Kidney (tissue), 14 donors: Measurements from ENCODE around the gene GALK2. TPM values are rescaled to one million over a fixed set of nuclear protein-coding genes. Genes with fewer than 3 reads are reported as not detected.

Experiments used
- DNase-seq, 5 donors: peaks; one replicate each; pipeline ENCODE4 v3.0.0-alpha.2; 2013 to 2020
- FAIRE-seq: peaks from 2 replicates; lab custom pipeline; 2012; peaks lifted over from hg19 to GRCh38; lab: Jason Lieb, UNC
- H3K27ac ChIP-seq, 2 donors: one replicate each; pipeline ENCODE4 v1.7.0; 2013; ENCODE audit warnings: low read depth in 2 of 2, low read length in 2 of 2, inconsistent platforms in 1 of 2
- H3K27me3 ChIP-seq: one replicate; pipeline ENCODE4 v1.7.1; 2013; ENCODE audit warnings: low read length, inconsistent platforms; ENCODE audit not compliant: control insufficient read depth, insufficient read depth
- H3K36me3 ChIP-seq, 3 donors: one replicate each; pipeline versions ENCODE4 v1.7.0 to v1.7.1; 2013; ENCODE audit warnings: low read length in 3 of 3, control low read depth in 1 of 3, inconsistent platforms in 1 of 3; ENCODE audit not compliant: insufficient read depth in 3 of 3, control insufficient read depth in 2 of 3
- H3K4me1 ChIP-seq, 3 donors: one replicate each; pipeline versions ENCODE4 v1.7.0 to v1.7.1; 2013; ENCODE audit warnings: low read length in 3 of 3, inconsistent platforms in 1 of 3, low read depth in 1 of 3; ENCODE audit not compliant: control insufficient read depth in 2 of 3, insufficient read depth in 2 of 3
- H3K4me3 ChIP-seq, 3 donors: one replicate each; pipeline versions ENCODE4 v1.7.0 to v1.8.1; 2013; ENCODE audit warnings: low read length in 3 of 3, control low read depth in 1 of 3, inconsistent platforms in 1 of 3
- H3K9ac ChIP-seq, 3 donors: one replicate each; pipeline versions ENCODE4 v1.7.0 to v1.7.1; 2013; ENCODE audit warnings: low read length in 3 of 3, control low read depth in 1 of 3, inconsistent platforms in 1 of 3
- H3K9me3 ChIP-seq, 3 donors: one replicate each; pipeline versions ENCODE4 v1.7.0 to v1.7.1; 2013; ENCODE audit warnings: low read length in 3 of 3, control low read depth in 1 of 3, inconsistent platforms in 1 of 3; ENCODE audit not compliant: control insufficient read depth in 2 of 3, insufficient read depth in 1 of 3
- CTCF ChIP-seq: IDR thresholded peaks from 3 replicates; pipeline ENCODE4 v1.5.1; 2012; ENCODE audit warnings: mild to moderate bottlenecking, moderate library complexity, borderline replicate concordance; ENCODE audit not compliant: insufficient read depth; ENCODE audit errors: extremely low read depth
- intact Hi-C: fragments of 100-400 bp; cut with DNase I; formaldehyde crosslinking; loops from one replicate; pipeline ENCODE4 v1.11.1; 2022
- polyA plus RNA-seq: library from polyadenylated mRNA; stranded (reverse); fragments of 350-450 nt; fragmentation: Illumina TruSeq; extraction: RNeasy Lipid Tissue Mini Kit (QIAGEN cat#74804); gene quantifications from one replicate; pipeline ENCODE4 v1.2.3, GENCODE V29; 2014; ENCODE audit warnings: low read depth, low replicate concordance; ENCODE audit not compliant: insufficient read depth
- total RNA-seq: library from RNA; stranded (reverse); fragmentation: NEBNext Ultra II Directional; extraction: Animal tissue kit (Norgen Biotek cat#: 25700); gene quantifications from one replicate; pipeline ENCODE4 v1.2.1, GENCODE V29; 2021
- donor health status: control.
- donor health status: control.
- donor health status: control.
- donor health status: control.
- donor health status: control.
- donor health status: DM: yes; HTN: yes; CAD: no.
- donor health status: Normal renal cell carcinoma (clear cell type).

GALK2 gene
- total and polyA plus RNA-seq, 2 donors from 2014 or later: 36.4 to 40.6 TPM

GRCh38 chr15:49239105-49239504 is 69.1 kb downstream of the GALK2 start:
- intact Hi-C loops: loop anchor here (10.0 kb wide), 1 partner anchor 186 kb away; the partner anchor contains the start of gene FGF7
- Histone ChIP-seq H3K36me3 (peaks cover 0 to 6% (median 4%) of the 10 kb centered on the region in 3 donors), H3K4me1 (peaks cover 0 to 6% (median 2%) of the 10 kb centered on the region in 3 donors), H3K27me3 (no peaks in the 10 kb centered on the region), H3K9ac (no peak overlapping the region), H3K9me3 (no peaks in the 10 kb centered on the region), H3K4me3 (no peak overlapping the region), H3K27ac (no peak overlapping the region)
- DNase-seq (no peak), FAIRE-seq (no peak)
- no peak for TF ChIP-seq CTCF

- no peaks in the 10 kb centered on the region for H3K9me3 ChIP-seq
- H3K27ac ChIP-seq: no peak overlapping the region
- no peak overlapping the region for H3K4me3 ChIP-seq
- intact Hi-C loops: no loop called here
- H3K36me3 ChIP-seq: peaks cover 0 to 8% (median 4%) of the 10 kb centered on the region in 3 donors
- no peak for TF ChIP-seq CTCF
- H3K27me3 ChIP-seq: no peaks in the 10 kb centered on the region
- no peaks in the 10 kb centered on the region for H3K4me1 ChIP-seq
- no peak for DNase-seq
- H3K9ac ChIP-seq: no peak overlapping the region
- no peak for FAIRE-seq
Observed at GRCh38 chr15:49242820-49243219, 72.8 kb downstream of the GALK2 start.

- DNase-seq (peak in 1 of 5 donors; percentile 42), FAIRE-seq (no peak)
- intact Hi-C loops: no loop called here
Observed at GRCh38 chr15:49247556-49248110, 77.6 kb downstream of the GALK2 start.

More at GRCh38 chr15:49247556-49248110, 77.6 kb downstream of the GALK2 start:
- Histone ChIP-seq H3K4me3 (no peak overlapping the region), H3K9me3 (no peaks in the 10 kb centered on the region), H3K27me3 (no peaks in the 10 kb centered on the region), H3K27ac (no peak overlapping the region), H3K4me1 (no peaks in the 10 kb centered on the region), H3K36me3 (peaks cover 0 to 4% (median 0%) of the 10 kb centered on the region in 3 donors), H3K9ac (no peak overlapping the region)
- TF ChIP-seq CTCF: no peak
